Activated CD8-positive, alpha-beta memory T cell treated with anti-CD3 and anti-CD28 coated beads for 36 hours (primary cell): ENCODE results near the gene N4BP2L2. TPM values are rescaled to one million over a fixed set of nuclear protein-coding genes. Genes with fewer than 3 reads are reported as not detected.

Source experiments
- CTCF ChIA-PET: fragments of 350-600 bp; sonication (Branson Sonifier 250); formaldehyde crosslinking; loops from one replicate; lab custom pipeline; 2021; ENCODE audit warnings: antibody characterized with exemption; lab: Charles Lee
- POLR2A ChIA-PET: fragments of 350-600 bp; sonication (Branson Sonifier 250); formaldehyde crosslinking; loops from one replicate; lab custom pipeline; 2021; ENCODE audit warnings: antibody characterized with exemption; lab: Charles Lee
- total RNA-seq, 2 experiments: library from RNA; stranded (reverse); gene quantifications; one replicate each; pipeline ENCODE4 v1.2.3, GENCODE V29; 2021

N4BP2L2 gene
- total RNA-seq, 2 experiments from 2014 or later, result 66.8 to 72.1 TPM

GRCh38 chr13:32443111-32443510, 95.5 kb downstream of the N4BP2L2 start:
- ChIA-PET POLR2A (interaction anchor here (1.2 kb wide), 1 partner anchor 15 kb away, joined by 3 read pairs; the partner anchor contains the start of gene N4BP2L1), CTCF (no interaction called here)

GRCh38 chr13:32438871-32439270, 99.7 kb downstream of the N4BP2L2 start:
- ChIA-PET CTCF (no interaction called here), POLR2A (no interaction called here)

GRCh38 chr13:32432856-32433255, 105.7 kb downstream of the N4BP2L2 start:
- ChIA-PET CTCF (no interaction called here), POLR2A (no interaction called here)

GRCh38 chr13:32431361-32431760, 107.2 kb downstream of the N4BP2L2 start:
- ChIA-PET CTCF (no interaction called here), POLR2A (no interaction called here)

GRCh38 chr13:32430018-32430747, 108.4 kb downstream of the N4BP2L2 start:
- ChIA-PET CTCF (no interaction called here), POLR2A (no interaction called here)

GRCh38 chr13:32429433-32429909, 109.1 kb downstream of the N4BP2L2 start:
- CTCF ChIA-PET, result interaction anchor here (2.1 kb wide), 1 partner anchor 156 kb away, joined by 6 read pairs; no protein-coding TSS in a partner anchor
- POLR2A ChIA-PET, result no interaction called here

GRCh38 chr13:32428581-32429432, 109.8 kb downstream of the N4BP2L2 start:
- POLR2A ChIA-PET, result interaction anchor here (0.5 to 3.1 kb wide), 6 partner anchors 14 to 159 kb away, joined by 3 to 28 read pairs (median 4); partner anchors contain the start of genes BRCA2, N4BP2L2 and ZAR1L
- CTCF ChIA-PET, result interaction anchor here (0.8 to 2.1 kb wide), 4 partner anchors 20 to 157 kb away, joined by 4 to 6 read pairs (median 4); partner anchors contain the start of genes BRCA2, N4BP2L2 and ZAR1L

GRCh38 chr13:32427852-32428580, 110.6 kb downstream of the N4BP2L2 start, which contains the start of gene N4BP2L1:
Gene N4BP2L1, minus strand, starts transcription at chr13:32428130. Its CDS starts 48 bp downstream, at chr13:32428082.
- ChIA-PET POLR2A (interaction anchor here (0.5 to 3.1 kb wide), 6 partner anchors 14 to 159 kb away, joined by 3 to 28 read pairs (median 4); partner anchors contain the start of genes BRCA2, N4BP2L2 and ZAR1L), CTCF (interaction anchor here (0.8 to 2.1 kb wide), 4 partner anchors 20 to 158 kb away, joined by 4 to 6 read pairs (median 4); partner anchors contain the start of genes BRCA2, N4BP2L2 and ZAR1L)

- ChIA-PET CTCF (interaction anchor here (0.8 to 2.1 kb wide), 4 partner anchors 19 to 159 kb away, joined by 4 to 6 read pairs (median 4); partner anchors contain the start of genes BRCA2, N4BP2L2 and ZAR1L), POLR2A (interaction anchor here (2.3 to 3.1 kb wide), 2 partner anchors 111 to 112 kb away, joined by 12 to 28 read pairs; partner anchors contain the start of genes BRCA2, N4BP2L2 and ZAR1L)
Measured at GRCh38 chr13:32426990-32427851, 111.4 kb downstream of the N4BP2L2 start.

GRCh38 chr13:32426191-32426989, 112.2 kb downstream of the N4BP2L2 start:
- ChIA-PET POLR2A (interaction anchor here (2.3 to 3.1 kb wide), 2 partner anchors 111 to 112 kb away, joined by 12 to 28 read pairs; partner anchors contain the start of genes BRCA2, N4BP2L2 and ZAR1L), CTCF (no interaction called here)

- POLR2A ChIA-PET, result interaction anchor here (0.7 kb wide), 1 partner anchor 110 kb away, joined by 3 read pairs; the partner anchor contains the start of genes BRCA2 and ZAR1L
- CTCF ChIA-PET, result no interaction called here
Measured at GRCh38 chr13:32425158-32425557, 113.4 kb downstream of the N4BP2L2 start.

- POLR2A ChIA-PET, result no interaction called here
- CTCF ChIA-PET, result interaction anchor here (1.0 kb wide), 1 partner anchor 58 kb away, joined by 3 read pairs; no protein-coding TSS in a partner anchor
Measured at GRCh38 chr13:32423592-32423991, 115.0 kb downstream of the N4BP2L2 start.

- ChIA-PET CTCF (no interaction called here), POLR2A (no interaction called here)
Measured at GRCh38 chr13:32419862-32420261, 118.7 kb downstream of the N4BP2L2 start.

- POLR2A ChIA-PET, result no interaction called here
- CTCF ChIA-PET, result no interaction called here
Measured at GRCh38 chr13:32417995-32418394, 120.6 kb downstream of the N4BP2L2 start.

- CTCF ChIA-PET, result interaction anchor here (0.9 kb wide), 1 partner anchor 28 kb away, joined by 3 read pairs; no protein-coding TSS in a partner anchor
- POLR2A ChIA-PET, result no interaction called here
Measured at GRCh38 chr13:32415019-32415418, 123.6 kb downstream of the N4BP2L2 start.

- ChIA-PET POLR2A (no interaction called here), CTCF (interaction anchor here (0.9 kb wide), 1 partner anchor 27 kb away, joined by 3 read pairs; no protein-coding TSS in a partner anchor)
Measured at GRCh38 chr13:32414580-32414979, 124.0 kb downstream of the N4BP2L2 start.
